ENCODE measurements around the gene PADI4. TPM values are rescaled to one million over a fixed set of nuclear protein-coding genes. Genes with fewer than 3 reads are reported as not detected.

The PADI4 gene
- total and polyA plus RNA-seq, 2 of the 4 experiments (the other 2 are of a cell fraction), result not detected

DNA sequence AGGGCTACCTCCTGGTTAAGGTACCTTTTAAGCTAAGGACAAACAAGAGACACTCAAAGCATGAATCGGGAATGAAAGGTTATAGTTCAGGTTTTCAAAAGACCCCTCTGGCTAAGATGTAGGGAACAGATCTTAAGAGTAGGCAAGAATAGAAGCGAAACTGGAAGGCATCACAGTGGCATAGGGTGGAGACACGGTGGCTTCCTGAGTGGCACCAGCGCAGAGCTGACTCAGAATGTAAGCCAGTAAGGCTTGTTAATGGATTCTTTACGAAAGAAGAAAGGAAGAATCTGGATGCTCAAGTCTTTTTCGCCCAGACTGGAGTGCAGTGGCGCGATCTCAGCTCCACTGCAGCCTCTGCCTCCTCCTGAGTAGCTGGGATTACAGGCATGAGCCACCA, 85.2 kb downstream of the PADI4 start:
- Histone ChIP-seq H3K36me3 (ENCODE audit: control insufficient read depth, insufficient read depth, low read length) (no peaks in the 10 kb centered on the region), H2BK15ac (ENCODE audit: low read depth, low read length) (no peak overlapping the region), H3K56ac (ENCODE audit: extremely low read depth, insufficient read depth, low read length) (no peak overlapping the region), H2BK5ac (ENCODE audit: low read depth, low read length, poor library complexity, severe bottlenecking) (no peak overlapping the region), H3K27me3 (ENCODE audit: control insufficient read depth, insufficient read depth, low read length) (peaks cover 38% of the 10 kb centered on the region), H3K79me1 (ENCODE audit: low read depth in 1 of 2, low read length in 2 of 2) (no peaks in the 10 kb centered on the region), H3K9me1 (ENCODE audit: insufficient read depth, low read length) (no peaks in the 10 kb centered on the region), H4K20me1 (ENCODE audit: insufficient read depth, low read length) (no peaks in the 10 kb centered on the region), H3K9me3 (ENCODE audit: control insufficient read depth, insufficient read depth, low read length) (no peaks in the 10 kb centered on the region), H3K4ac (ENCODE audit: low read depth, low read length) (no peak overlapping the region), H3K4me1 (ENCODE audit: control insufficient read depth, insufficient read depth, low read length) (no peaks in the 10 kb centered on the region), H2AK9ac (replicated peaks; ENCODE audit: low read depth, low read length, poor library complexity) (no peak overlapping the region), H4K5ac (ENCODE audit: low read depth, low read length) (no peak overlapping the region), H4K8ac (ENCODE audit: low read depth in 2 of 2, low read length in 2 of 2) (no peak overlapping the region), H3K18ac (ENCODE audit: low read depth, low read length) (no peak overlapping the region), H2AK5ac (ENCODE audit: low read depth, low read length) (no peak overlapping the region), H3K14ac (replicated peaks; ENCODE audit: low read depth, low read length) (no peak overlapping the region), H2BK20ac (ENCODE audit: low read depth, low read length) (no peak overlapping the region), H3K9ac (ENCODE audit: low read depth, low read length) (no peak overlapping the region), H3K27ac (ENCODE audit: insufficient read depth, low read length) (no peak overlapping the region), H2AFZ (replicated peaks; ENCODE audit: low read length, poor library complexity) (no peak overlapping the region), H3K4me2 (ENCODE audit: low read depth, low read length) (no peak overlapping the region), H3K23ac (ENCODE audit: low read depth, low read length) (no peak overlapping the region), H2BK120ac (ENCODE audit: low read depth, low read length) (no peak overlapping the region), H4K91ac (ENCODE audit: insufficient read depth, low read depth, low read length) (no peak overlapping the region), H3K4me3 (ENCODE audit: insufficient read depth, low read depth, low read length) (no peak overlapping the region)
- BruUV-seq (replicated peaks), result no TSS peak
- ATAC-seq (ENCODE audit: low read depth), result no peak
- DNase-seq, result no peak
- 74% methylated on average over 4 of the region's 8 CpGs; no CpG with 5 or more reads in 1 of the 2 experiments for WGBS, 2 experiments (ENCODE audit: extremely low coverage in 2 of 2, insufficient read length in 1 of 2)
- intact Hi-C loops (cut with micrococcal nuclease), result no loop called here
- in situ Hi-C loops (cut with MboI; ENCODE audit: low sequenced_read_pairs), result no loop called here
- CTCF ChIA-PET, result no interaction called here
- TF ChIP-seq RFX5 (IDR thresholded peaks at IDR 0.05; ENCODE audit: low read depth, low read length) (no peak), FOS (IDR thresholded peaks at IDR 0.05; ENCODE audit: low read depth, low read length) (no peak), RAD21 (IDR thresholded peaks at IDR 0.05; ENCODE audit: low read length) (no peak), MAZ (IDR thresholded peaks at IDR 0.05; ENCODE audit: borderline replicate concordance, low read depth, low read length) (no peak), ELK1 (IDR thresholded peaks at IDR 0.05; ENCODE audit: borderline replicate concordance, low read depth, low read length) (no peak), RCOR1 (IDR thresholded peaks at IDR 0.05; ENCODE audit: insufficient replicate concordance, low read length) (no peak), CEBPB (IDR thresholded peaks at IDR 0.05; ENCODE audit: low read depth, low read length) (no peak), POLR2A (IDR thresholded peaks at IDR 0.05; ENCODE audit: low read depth, low read length) (no peak), SMC3 (IDR thresholded peaks at IDR 0.05; ENCODE audit: low read depth, low read length) (no peak), CHD1 (IDR thresholded peaks at IDR 0.05; ENCODE audit: low read depth, low read length) (no peak), NFE2L2 (IDR thresholded peaks at IDR 0.05; ENCODE audit: low read depth, low read length) (no peak), CTCF (conservative IDR thresholded peaks at IDR 0.05; ENCODE audit: low read depth, low read length) (no peak), USF2 (IDR thresholded peaks at IDR 0.05; ENCODE audit: low read depth, low read length) (no peak), MAFK (IDR thresholded peaks at IDR 0.05; ENCODE audit: low read depth, low read length) (no peak), MXI1 (IDR thresholded peaks at IDR 0.05; ENCODE audit: borderline replicate concordance, low read depth, low read length) (no peak), BHLHE40 (IDR thresholded peaks at IDR 0.05; ENCODE audit: low read depth, low read length) (no peak)
- POLR2A ChIA-PET (ENCODE audit: unreplicated experiment), result no interaction called here
- dilution Hi-C loops (cut with HindIII; ENCODE audit: low sequenced_read_pairs, unreplicated experiment), result no loop called here

Data from IMR-90 (cell line).